H54 (cell line): Measurements from ENCODE around the gene SUPT20H.

Experiments
- DNase-seq: peaks from one replicate; pipeline ENCODE4 v3.0.0; 2011; ENCODE audit warnings: low spot score, mixed read lengths; ENCODE audit not compliant: insufficient read length
- FAIRE-seq: peaks from 3 replicates; lab custom pipeline; 2011; peaks lifted over from hg19 to GRCh38; lab: Jason Lieb, UNC
- POLR2A ChIP-seq: IDR thresholded peaks from 2 replicates; pipeline ENCODE4 v1.6.1; 2011; ENCODE audit warnings: low read depth, mild to moderate bottlenecking, low read length

The SUPT20H gene

DNA sequence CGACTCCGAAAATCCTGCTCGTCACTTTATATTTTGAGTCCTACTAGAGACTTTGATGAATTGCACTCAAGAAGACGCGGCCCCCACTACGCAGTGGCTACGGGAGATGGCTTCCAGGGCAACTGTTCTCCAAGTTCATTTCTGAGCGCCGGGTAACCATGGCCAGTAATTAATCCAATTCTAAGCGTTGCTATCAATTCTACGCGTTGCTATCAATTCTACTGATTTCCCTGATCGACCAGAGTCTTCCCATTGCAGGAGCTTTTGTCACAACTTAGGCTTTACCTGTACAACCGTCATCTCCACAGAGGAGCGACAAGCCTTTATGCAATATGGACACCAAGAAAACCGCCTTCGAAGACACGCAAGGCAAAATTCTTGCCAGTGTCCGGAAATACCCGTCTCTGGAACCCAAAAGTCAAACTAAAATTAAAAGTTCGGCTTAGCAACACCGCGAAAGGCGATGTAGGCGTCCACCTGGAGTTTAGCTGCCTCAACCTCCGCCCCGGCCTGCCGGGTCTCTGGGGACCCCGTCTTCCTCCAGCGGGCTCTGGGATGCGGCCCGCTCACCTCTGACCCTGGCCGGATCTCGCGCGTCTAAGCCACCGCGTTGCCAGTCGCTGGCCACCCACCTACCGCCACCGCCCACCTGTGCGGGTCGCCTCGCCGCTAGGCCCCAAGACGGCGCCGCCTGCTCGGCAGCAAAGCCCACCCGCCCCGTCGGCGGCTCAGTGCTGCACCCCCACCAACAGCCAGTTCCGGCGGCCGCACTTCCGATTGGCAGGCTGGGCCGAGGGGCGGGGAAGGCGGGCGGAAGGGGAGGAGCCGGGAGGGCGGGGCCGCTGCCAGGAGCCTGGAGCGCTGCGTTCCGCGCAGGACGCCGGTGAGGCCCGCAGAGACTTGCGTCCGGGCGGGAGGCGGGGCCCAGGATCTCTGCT lies at the start of gene SUPT20H:
SUPT20H (minus strand) TSS at position 779 of the 938 bp plus-strand sequence. CDS start 8,198 bp downstream, outside the sequence.
- FAIRE-seq = no peak

DNA sequence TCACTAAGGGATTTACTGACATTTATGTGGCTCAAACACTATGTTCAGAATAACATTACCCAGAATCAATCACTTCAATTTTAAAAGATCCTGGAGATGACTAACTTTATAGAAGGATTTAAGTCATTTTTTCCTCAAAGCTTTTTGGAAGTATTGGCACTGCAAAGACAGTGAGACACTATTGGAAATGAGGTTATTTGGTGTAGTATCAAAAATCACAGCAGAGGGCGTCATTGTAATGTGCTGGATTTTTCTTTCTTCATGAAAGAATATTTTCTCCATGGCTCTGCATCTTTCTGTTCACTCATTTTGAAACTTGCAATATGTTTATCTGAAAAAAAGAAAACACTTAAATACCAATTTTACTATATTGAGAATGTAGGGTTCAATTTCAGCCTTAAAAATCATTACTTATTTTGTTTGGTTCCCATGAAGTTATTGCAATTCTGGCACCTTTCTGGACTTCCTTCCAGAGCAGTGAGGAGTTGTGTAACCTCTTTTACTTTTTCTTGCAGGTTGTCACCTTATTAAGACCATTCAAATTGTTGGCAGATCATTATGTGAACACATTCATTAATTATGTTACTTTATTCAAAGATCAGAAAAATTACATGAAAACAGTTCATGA lies 49.7 kb upstream of the SUPT20H start:
- DNase-seq = no peak

More for the DNA sequence above, at the start of gene SUPT20H:
- peak; percentile 55 for DNase-seq
- TF ChIP-seq POLR2A = peak; percentile 90

DNA sequence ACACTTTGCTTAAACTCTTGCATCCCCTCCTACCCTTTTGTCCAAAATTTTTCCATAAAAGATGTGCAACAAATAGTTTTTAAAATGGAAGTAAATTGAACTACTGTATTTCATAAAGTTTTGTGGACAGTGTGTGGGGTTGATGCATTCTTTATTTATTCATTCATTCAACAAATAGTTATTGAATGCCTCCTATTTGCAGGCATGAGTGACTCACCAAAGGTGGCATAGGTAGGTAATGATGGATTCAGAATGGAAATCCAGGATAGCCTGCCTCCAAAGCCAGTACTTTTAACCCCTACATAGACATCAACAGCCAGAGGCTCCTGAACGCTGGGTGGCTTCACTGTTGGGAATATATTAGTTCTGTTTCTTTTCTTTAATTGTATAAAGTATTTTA lies 48.4 kb upstream of the SUPT20H start:
- no peak for FAIRE-seq
- no peak for TF ChIP-seq POLR2A
- DNase-seq = no peak

More for the DNA sequence above, 49.7 kb upstream of the SUPT20H start:
- TF ChIP-seq POLR2A = no peak
- FAIRE-seq = no peak

DNA sequence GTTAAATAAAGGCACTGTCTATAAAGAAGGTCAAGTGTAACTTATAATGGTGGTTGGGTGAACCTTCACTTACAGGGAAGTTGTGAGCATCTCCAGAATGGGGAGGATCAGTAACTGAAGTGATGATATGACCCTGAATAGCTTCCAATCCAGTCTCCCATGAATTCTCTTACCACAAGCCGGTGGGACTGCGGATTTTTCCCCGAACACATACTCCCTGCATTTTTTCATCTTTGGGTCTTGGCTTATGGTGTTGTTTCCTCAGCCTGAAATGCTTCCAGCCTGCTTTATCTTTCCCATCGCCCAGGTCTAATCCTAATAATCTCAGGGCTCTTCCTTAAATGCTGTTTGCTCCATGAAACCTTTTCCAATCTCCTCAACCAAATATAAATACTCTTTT lies 48.0 kb upstream of the SUPT20H start:
- TF ChIP-seq POLR2A = no peak
- FAIRE-seq (no peak), DNase-seq (no peak)

DNA sequence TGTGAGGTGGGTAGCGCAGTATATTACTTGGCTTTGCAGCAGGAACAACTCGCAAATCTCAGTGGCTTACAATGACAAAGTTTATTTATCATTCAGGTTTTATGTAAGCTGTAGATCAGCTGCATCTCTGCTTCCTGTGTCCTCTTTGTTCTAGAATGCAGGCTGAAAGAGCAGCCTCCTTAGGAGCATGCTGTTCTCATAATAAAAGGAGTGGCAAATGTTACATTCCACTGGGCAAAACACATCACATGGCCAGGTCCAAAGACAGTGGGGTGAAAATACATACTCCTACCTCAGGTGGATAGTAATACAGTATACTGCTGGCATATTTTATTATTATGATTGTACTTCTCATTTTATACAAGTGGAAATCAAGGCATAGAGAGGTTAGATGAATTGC lies 47.2 kb upstream of the SUPT20H start:
- FAIRE-seq = no peak
- DNase-seq = no peak
- no peak for TF ChIP-seq POLR2A

DNA sequence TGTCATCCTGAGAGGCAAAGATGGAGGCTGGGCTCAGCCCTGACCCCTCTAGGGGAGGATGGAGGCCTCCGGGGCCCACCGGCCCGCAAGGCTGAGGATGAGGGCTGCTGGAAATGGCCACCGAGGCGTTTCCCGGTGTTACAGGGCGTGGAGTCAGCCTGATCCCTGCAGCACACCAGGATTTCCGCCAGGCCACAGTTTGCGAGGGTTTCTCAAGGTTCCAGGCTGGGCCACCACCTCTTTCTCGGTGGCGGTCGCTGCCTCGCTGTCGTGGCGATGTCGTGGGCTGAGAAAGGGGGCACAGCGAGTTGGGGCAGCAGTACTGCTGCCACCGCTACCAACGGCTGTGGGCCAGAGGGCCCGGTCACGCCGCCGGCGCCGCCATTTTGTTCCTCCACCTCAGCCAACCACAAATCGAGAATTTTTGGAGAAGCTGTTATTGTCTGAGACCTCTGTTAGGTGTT lies 45.8 kb upstream of the SUPT20H start, which contains the start of gene CSNK1A1L:
CSNK1A1L (minus strand) TSS at position 414 of the 464 bp plus-strand sequence; CDS start at position 6, 408 bp downstream.
- DNase-seq (no peak), FAIRE-seq (no peak)
- TF ChIP-seq POLR2A = no peak

DNA sequence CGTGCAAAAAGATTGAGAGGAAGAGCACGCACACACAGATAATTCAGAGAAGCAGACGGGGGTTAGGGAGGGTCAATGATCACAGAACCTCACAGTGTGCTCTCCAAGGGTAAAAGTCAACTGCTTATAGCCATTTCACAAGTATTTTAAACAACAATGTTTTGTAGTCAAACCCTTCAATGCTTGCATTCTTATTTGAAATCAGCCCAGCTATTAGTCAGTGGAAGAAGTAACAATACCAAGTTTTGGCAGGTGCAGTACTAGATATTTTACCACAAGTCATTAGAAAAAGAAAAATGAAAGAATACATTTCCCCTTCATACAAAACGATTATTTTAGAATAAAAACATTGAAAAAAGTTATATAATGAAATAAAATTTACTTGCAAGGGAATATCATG lies 43.4 kb upstream of the SUPT20H start:
- FAIRE-seq = no peak
- no peak for TF ChIP-seq POLR2A

DNA sequence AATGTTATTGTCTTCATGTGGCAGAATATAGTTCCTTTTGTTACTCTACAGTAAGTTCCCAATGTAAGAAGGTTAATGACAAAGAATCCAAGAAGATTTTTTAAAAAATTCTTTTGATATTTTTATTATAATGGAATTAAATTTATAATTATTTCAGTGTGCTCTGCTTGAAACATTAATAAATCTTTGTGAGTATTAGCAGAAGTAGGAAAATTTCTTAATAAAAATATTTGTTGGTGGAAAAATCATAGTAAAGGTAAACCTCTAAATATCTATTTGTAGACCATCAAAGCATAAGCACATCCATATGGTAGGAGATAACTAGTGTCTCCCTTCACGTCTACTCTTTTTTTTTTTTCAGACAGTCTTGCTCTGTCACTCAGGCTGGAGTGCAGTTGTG lies 41.7 kb upstream of the SUPT20H start:
- FAIRE-seq (no peak), DNase-seq (no peak)
- TF ChIP-seq POLR2A = no peak

More for the DNA sequence above, 43.4 kb upstream of the SUPT20H start:
- DNase-seq = no peak

DNA sequence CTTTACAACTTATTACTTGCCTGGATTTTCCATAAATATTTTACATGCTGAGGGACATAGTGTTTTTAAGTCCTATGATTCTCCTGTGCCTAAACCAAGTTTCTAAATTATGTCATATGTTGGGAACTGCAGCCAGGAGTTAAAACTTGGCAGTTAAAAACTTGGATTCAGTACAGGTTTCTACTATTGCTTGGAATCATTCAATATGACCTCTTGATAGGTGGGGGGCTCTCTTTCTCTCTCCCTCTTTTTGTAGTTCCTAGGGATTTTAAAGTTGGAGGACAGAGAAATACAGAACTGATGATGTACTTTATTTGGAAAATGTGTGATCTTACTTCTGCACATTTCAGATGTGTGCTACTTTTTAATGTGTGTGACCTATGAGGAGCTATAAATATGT lies 41.2 kb upstream of the SUPT20H start:
- FAIRE-seq (no peak), DNase-seq (no peak)
- no peak for TF ChIP-seq POLR2A

DNA sequence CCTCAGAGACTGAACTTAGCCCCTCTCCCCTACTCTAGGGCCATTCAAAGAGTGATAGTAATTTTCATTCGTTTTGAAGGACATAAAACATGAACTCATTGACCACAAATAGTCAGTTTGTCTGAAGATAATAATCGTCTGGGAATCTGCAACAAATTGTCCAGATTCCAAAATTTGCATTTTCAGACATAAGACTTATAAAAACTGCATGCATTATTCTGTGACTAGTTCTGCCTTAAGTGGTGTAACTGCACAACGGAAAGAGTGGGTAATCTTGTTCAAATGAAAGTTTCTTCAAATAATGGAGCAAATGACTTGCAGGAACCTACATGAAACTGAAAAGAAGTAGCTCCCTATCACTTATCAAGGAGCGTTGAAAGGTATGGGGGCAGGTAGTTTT lies 37.6 kb upstream of the SUPT20H start:
- DNase-seq = no peak
- FAIRE-seq = no peak
- TF ChIP-seq POLR2A = no peak

DNA sequence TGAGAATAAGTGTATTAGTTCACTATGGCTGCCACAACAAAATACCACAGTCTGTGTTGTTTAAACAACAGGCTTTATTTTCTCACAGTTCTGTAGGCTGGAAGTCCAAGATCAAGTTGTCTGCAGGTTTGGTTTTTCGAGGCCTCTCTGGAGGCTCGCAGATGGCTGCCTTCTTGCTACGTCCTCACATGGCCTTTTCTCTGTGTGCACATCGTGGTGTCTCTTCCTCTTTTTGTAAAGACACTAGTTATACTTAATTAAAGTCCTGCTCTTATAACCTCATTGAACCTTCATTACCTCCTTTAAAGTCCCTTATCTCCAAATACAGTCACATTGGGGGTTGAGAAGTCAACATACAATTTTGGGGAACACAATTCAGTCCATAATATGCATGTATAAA lies 35.4 kb upstream of the SUPT20H start:
- TF ChIP-seq POLR2A = no peak
- DNase-seq (no peak), FAIRE-seq (no peak)

DNA sequence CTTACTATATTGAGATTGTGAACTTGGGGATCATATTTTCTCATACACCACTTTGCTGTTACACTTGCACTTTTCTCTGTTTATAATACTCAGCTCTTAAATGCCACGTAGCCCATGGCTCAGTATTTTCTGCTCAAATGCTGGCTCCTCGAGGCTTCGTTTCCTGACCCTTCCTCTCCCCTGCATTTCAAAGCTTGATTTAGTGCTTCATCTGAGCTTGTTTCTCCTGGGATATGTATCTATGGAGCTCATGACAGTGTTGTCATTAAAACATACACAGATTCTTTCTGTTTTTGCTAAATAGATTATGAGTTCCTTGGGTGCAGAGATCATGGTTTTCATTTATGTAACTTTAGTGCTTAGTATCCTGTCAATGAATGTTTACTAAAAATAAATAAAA lies 34.6 kb upstream of the SUPT20H start:
- FAIRE-seq (no peak), DNase-seq (no peak)
- no peak for TF ChIP-seq POLR2A

DNA sequence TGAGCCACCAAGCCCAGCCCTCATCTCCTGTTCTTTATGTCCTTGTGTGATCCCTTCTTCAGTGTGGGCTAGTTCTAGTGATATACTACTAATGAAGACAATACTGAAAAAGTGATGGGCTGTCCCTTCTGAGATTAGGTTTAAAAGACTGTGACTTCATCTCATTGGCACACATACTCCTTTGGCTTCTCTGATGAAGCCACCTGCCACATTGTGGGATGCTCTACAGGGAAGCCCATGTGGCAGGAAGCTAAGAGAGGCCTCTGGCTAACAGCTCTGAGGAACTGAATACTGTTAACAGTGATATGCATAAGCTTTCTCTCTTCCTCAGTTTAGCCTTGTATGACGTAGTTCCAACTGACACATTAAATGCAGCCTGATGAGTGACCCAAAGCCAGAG lies 32.3 kb upstream of the SUPT20H start:
- FAIRE-seq (no peak), DNase-seq (no peak)
- no peak for TF ChIP-seq POLR2A

DNA sequence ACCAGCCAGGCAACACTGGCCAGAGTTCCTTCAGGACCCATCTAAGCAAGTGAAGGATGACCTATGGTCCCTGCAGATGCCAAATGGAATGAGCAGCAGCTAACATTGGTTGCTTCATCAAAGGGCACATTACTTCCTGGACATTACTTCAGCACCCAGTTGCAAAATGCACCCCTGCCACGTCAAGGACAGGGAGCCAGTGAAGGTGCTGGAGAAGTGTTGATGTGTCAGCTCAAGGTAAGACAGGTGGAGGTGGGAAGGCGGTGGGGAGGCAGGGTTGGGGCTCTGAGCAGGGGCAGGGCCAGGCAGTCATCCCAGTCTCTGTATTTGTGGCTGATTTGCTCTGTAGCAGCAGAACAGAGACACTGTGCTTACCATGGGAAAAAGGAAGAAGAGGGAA lies 31.4 kb upstream of the SUPT20H start:
- TF ChIP-seq POLR2A = no peak
- FAIRE-seq (no peak), DNase-seq (no peak)

DNA sequence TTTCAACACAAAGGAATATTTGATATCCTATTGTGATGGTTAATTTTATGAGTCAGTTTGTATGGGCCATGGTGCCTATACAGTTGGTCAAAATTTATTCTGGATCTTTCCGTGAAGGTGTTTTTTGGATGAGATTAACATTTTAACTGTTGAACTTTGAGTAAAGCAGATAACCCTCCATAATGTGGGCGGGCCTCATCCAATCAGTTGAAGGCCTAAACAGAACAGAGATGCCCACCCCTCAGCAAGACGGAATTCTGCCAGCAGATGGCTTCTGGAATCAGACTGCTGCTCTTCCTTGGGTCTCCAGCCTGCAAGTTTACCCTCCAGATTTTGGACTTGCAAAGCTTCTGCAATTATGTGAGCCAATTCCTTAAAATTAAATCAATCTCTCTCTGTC lies 30.0 kb upstream of the SUPT20H start:
- TF ChIP-seq POLR2A = no peak
- FAIRE-seq (no peak), DNase-seq (no peak)
